HG03097 (cell line): ENCODE data around the gene PTPRE.
A peak's percentile ranks its signal among the peaks of the same experiment; 100 is the strongest.

Source experiments
- ATAC-seq: cut with Tn5 transposase; IDR thresholded peaks from one replicate; pipeline ENCODE4 v1.9.1; 2021; ENCODE audit not compliant: unreplicated experiment, low FRiP score

PTPRE gene

DNA sequence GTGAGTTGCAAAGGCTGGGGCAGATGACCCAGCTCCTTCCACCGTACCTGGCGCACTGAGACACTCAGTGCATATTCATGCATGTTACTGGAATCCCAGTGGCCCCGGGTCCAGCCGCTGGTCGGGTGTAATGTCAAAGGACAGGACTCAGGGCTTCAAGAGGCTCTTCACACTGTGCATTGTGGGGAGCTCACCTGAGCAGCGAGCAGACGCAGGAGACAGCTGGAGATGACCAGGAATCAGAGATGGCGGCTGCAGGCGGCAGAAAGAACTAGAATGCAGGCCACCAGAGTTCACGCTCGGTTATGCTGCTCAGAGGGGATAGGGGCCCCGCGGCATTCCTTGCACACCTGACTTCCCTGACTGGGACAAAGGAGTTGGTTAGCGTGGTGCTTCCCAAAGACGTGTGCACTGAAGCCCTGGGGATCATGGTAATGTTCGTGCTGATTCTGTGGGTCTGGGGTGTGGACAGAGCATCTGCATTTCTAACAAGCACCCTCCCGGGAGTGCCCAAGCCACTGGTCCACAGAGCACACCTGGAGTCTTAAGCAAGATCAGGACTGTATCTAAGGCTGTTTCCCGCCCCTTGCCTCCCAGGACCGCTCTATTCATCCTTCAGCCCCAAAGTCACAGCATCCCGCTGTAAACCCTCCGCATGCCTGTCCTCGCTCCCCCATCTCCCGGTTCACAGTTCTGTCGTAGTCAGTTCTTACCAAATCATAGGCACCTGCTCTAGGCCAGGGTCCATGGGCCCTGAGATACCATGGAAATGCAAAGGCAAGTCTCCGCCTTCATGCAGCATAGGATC lies 148.4 kb downstream of the PTPRE start:
- ATAC-seq, result no peak

DNA sequence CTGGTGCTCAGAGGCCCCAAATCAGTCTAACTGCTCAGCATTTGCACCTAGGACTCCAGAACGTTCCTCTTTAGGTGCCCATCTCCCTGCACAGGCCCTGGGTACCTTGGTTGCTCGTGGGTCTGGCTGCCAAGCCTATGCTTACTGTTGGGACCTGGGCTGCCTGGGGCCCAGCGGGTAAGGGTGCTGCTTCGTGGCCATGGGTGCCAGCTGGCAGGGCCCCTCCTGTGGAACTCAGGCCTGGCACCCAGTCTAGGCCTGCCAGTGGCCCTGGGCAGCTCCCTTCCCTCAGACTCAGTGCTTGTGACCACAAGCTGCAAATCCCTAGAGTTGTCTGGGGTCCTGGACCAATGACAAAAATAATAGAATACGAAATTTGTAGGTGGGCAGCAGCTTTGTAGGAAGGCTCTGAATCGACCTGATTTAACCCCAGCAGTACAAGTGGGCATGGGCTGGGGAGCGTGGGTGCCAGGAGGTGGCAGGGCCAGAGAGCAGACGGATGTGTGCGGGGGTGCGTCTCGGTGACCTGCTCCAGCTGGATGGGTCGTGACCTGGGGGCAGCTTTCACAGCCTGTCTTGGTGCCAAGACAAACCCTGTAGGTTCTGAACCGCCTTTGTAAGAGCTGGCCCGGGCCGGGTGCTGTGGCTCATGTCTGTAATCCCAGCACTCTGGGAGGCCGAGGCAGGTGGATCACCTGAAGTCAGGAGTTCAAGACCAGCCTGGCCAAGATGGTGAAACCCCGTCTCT lies 149.6 kb downstream of the PTPRE start:
- no peak for ATAC-seq

DNA sequence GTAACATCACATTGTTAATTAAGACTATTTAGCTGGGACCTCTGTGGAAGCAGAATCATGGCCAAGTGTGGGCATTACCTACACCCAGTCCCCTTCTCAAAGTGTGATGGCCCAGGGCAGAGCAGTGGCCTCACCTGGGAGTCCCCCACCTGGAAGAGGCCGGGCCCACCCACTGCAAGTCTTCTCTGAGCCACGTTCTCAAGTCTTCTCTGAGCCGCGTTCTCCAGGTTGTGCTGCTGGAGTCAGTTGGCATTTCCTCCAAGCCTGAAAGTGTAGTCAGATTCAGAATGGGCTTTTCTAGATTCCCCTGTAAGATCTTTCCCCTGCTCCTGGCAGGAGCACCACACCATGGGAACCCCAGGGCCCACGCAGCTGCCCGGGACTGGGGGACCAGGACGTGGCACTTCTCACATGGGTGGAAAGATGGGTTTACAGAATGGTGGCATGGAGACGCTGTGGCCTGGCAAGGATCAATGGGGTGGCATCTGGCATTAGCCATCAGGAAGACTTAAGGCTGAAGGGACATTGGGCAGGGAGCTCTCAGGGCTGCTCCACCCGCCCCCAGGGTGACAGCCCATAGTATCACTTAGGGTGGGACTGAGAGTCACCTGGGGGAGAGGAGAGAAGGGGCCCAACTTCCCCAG lies 151.3 kb downstream of the PTPRE start:
- ATAC-seq, result no peak

DNA sequence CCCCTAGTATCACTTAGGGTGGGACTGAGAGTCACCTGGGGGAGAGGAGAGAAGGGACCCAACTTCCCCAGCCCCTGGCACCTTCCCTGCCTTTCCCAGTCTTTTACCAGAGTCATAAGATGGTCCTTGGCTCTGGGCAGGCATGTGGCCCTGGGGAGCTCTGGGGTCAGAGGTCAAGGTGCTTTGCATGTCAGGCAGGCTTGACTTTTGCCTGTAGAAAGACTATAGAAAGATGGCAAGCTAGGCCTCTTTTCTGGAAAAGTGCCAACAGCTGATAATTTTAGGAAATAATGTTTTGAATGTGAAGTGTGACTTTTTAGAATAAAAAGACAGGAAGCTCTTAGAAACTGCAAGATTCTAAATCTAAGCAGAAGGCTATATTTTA lies 151.8 kb downstream of the PTPRE start:
- ATAC-seq, result no peak

DNA sequence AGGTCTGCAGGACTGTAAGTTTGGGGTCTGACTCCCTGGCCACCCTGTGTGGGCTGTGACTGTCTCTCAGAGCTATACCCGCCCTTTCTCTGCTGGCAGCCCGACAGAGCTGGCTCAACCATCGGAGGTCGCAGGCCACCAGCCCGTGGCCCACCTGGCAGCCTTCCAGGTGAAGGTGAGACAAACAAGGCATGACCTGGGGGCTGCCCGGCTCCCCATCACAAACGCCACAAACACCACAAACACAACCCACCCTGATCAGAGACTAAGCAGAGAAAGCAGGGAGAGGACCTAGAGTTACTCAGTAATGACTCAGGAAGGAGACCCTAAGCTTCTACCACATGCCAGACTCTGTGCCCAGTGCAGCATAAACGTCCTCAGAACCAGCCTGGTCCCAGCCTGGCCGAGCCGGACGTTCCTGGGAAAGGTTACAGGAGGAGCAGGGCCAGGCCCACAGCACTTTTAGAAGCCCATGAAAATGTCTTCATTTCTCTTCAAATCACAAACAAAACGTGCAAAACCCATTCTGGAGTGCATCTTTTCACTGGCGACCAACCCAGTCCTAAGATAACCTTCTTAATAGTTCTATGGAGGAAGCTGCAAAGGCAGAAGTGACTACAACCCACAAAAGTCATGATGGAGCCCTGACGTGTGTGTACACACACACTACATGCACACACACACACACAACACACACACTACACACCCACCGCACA lies 152.5 kb downstream of the PTPRE start:
- no peak for ATAC-seq

DNA sequence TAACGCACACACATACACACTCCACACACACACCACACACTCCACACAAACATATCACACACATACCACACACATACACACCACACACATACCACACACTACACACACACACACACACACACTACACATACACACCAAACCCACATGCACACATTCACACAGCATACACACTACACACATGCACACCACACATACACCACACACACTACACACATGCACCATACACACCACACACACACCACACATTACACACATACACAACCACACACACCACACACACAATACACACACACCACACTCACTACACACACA lies 153.0 kb downstream of the PTPRE start:
- no peak for ATAC-seq

DNA sequence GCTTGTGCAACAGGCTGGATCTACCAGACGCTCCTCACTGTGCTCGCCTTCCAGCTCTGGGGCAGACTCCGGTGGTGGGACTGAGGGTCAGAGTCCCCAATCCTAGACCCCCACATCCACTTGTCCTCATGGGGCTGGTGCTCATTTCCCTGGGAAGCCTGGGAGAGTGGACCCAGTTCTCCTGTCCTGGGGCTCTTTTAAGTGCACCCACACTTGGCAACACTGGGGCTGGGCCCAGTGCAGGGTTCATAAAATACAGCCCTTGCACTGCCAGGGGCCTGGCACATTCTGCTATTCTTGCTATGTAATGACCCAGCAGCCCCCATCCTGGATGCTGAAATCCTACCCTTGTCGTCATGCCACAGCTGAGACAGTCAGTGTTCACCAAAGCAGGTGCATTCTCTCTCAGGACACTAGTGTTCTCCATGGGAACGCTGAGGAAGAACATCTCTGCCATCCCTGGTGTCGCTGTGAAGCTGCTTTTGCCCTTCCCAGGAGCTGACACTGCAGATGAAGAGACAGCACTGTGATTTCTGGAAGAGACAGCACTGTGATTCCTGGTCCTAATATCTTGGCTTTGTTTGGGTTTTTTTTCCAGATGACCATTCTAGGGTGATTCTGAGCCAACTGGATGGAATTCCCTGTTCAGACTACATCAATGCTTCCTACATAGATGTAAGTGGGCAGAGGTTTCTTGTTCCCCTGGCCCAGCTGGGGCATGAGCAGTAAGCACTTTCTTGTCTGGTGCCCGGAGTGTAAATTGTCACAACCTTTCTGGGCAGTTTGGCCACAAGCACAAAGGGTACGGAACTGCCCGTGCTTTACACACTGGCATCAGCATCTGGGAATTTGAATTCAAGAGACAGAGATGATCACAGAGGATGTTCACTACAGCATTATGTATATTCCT lies 153.7 kb downstream of the PTPRE start:
- no peak for ATAC-seq

DNA sequence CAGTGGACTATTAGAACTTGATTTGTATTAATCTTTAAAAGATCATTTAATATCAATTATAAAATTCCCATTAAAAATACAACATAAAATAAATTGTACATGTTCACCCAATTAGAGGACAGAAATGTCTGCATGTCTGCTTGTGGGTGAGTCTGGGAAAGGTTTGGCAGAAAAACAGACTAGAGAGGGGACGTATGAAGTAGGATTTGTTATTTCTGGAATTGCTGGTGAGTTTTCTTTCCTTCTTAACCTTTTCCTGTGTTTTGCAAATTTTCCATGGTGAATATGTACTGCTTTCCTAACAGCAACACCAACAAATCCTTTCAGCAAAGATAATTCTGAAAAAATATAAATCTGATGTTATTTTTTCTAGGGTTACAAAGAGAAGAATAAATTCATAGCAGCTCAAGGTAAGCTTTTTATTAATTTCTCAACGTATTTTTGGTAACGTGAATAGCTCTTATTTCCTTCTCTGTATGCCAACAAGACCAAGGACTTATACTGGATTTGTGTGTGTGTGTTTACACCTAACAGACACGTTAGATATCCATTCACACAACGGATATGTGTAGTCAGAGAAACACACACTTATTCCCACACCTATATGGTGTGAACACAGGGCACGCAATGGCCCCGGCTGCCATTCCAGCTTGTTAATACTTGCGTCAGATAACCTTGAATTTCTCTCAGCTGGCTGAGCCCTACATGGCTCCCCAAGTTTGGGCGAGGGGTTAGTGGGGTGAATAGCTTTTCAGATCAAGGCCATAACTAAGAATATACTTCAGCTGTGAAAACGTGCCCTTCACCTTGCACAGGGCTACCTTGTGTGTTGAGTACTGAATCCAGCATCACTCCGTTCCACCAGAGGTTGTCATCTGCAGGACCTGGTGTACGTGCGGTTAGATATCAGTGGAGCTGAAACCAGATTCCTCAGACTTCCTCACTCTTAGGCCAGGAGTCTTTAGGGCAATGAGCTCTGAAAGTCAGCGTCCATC lies 154.7 kb downstream of the PTPRE start:
- no peak for ATAC-seq

DNA sequence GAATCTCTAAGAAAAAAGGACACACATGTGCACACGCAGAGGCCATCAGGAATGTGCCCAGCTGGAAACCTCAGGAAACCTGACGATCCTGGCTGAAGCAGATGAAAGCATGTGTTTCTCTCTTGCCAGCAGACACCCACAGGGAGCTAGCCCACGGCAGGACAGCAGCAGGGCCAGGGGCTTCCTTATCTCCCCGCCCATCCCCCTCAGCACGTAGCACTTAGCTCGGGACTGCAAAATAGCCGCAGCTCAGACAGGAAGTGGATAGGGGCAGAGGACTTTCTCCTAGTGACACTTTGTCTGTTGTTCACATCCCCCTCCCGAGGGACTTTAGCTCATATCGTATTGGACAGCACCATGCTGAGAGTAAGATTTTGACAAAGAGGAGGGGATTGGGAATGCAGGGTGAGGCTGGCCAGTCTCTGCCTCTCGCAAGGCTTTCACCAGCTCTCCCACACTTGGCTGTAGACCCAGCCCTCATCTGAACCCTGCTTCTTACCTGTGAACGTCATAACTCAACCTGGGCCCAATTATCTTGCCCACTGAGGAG lies 155.5 kb downstream of the PTPRE start:
- peak; percentile 13 for ATAC-seq

DNA sequence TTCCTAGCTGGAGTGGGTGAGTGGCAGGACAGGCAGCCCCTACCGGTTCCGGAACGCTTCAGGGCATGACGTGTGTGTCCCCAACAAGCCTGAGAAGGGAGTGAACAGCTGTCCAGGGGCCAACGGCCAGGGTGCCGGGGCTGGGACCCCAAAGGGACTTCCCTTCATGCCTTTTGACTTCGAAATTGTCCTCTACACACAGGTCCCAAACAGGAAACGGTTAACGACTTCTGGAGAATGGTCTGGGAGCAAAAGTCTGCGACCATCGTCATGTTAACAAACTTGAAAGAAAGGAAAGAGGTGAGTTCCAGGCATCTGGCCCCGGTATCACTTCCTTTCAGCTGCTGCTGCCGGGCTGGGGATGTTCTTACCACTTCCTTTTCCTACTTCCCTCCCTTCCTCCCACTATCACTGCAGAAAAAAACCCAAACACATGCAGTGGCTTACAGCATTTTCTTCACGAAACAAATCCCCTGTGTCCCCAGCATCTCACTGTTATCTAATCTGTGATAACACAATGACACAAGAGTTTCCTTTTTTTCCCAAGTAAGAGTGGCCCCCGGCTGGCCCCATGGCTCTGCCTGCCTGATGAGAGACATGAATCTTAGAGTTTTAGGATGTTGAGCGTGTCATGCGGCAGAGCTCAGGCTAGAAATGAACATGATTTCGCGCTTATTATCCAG lies 156.1 kb downstream of the PTPRE start:
- ATAC-seq, result peak; percentile 42

DNA sequence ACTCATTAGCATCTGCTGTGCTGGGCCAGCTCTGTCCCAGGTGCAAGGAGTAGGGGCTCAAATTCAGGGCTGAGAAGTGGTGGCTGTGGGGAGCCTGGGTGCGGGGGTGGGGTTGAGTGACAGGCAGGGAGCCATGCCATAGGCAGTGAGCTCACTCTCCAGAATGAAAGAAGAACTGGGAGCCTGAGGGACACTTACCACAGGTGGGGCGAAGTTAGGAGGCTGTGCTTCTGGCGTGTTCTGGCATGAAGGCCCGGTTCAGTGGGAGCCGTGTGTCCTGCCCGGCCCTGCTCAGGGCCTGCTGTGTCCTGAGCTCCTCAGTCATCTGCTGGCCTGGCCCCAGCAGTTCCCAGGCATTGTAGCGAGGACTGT lies 156.8 kb downstream of the PTPRE start:
- no peak for ATAC-seq

DNA sequence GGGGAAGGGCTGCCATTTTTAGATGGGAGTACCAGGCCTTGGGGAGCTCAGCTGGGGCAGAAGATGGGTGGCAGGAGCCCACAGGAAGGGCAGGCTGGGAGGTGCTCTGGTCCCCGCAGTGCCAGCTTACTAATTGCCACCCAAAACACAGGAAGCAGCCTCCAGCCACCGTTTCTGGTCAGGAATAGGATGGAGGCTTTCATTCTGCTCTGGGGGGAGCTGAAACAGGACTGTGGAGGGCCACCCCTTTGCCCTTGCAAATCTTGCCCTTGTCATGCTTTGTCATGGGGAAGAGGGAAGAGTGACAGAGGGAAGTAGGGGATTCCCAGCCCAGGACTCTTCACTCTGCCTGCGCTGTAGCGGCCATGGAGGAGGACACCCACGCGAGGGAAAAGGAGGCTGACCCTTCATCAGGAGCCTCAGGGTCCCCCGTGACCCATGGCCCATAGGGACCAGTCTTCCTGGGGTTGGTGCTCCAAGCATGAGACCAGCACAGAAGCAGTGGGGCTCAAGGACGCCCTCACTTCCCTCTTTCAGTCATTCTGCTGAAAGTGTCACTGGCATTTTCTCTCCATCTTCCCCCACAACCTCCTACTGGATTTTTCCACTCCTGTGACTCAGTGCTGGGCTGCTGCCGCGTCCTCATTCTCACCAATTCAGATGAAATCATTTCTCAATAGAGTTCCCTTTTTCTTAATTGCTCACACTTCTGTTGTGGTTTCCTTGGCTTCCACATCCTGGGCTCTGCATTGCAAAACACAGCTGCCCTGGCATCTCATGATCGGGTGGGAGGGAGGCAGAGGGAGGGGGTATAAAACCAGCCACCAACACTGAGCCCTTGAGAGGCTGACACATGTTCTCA lies 157.4 kb downstream of the PTPRE start:
- peak; percentile 47 for ATAC-seq

DNA sequence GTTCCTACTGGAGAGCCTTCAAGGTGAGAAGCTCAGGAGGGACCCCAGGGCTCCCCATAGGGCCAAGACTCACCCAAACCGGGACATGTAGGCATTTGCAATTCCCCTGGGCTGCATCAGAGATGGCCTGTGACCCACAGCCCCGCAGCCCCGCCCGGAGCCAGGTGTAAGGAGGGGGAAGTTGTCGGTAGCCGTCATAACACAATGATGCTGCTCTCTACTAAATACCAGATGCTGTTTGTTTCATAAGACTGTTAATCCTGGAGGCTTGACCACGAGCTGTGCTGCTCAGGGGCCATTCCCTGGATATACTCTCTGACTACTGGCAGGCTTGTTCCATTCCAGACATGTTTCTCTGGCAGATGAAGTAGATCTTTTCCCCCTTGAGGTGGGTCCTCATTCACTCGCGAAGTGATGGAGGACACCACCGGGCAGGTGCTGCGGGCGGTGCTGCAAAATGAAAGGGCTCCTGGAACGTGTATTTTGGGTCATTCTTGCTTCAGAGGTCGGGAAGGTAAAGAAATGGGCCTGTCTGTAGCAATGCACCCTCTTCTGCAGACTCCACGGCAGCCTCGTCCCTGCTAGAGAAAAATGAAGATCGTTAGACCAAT lies 158.2 kb downstream of the PTPRE start:
- ATAC-seq, result no peak

DNA sequence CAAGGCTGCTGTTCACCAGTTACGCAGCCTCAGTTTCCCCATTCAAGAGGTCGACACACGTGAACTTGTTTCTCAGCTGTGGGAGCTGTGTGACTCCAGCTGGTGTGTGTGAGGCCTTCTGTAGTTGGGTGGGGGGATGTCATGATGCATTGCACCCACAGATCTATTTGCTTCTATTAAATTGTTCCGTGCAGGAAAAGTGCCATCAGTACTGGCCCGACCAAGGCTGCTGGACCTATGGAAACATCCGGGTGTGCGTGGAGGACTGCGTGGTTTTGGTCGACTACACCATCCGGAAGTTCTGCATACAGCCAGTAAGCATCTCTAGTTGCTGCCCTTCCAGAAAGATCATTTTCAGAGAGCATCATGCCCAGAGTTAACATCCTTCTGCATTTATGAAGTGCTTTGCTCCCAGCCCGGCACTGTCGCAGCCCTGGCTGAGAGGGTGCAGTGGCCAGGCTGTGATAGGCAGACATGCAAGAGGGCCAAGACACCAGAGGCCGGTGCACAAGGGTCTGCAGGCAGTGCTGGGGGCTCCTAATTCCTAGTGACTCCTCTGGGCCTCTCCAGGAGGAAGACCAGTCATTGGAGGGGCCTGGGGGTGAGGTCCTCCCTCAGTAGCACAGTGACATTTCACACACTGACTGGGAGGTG lies 159.1 kb downstream of the PTPRE start:
- ATAC-seq, result no peak

DNA sequence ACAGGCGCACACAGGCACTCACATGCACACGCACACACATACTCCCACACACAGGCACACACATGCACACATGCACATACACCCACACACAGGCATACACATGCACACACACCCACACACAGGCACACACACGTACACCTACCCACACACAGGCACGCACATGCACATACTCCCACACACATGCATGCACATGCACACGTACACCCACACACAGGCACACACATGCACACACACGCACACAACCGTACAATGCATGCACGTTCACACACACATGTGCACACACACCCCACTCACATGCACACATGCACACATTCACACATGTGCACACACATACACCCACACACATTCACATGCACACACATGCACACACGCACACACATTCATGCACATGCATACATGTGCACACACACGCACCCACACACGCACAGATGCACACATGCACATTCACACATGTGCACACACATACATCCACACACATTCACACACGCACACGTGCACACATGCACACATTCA lies 160.0 kb downstream of the PTPRE start:
- no peak for ATAC-seq
